HFFc6 (cell line): Measurements from ENCODE around the gene ATP5PO. TPM values are rescaled to one million over a fixed set of nuclear protein-coding genes. Genes with fewer than 3 reads are reported as not detected.

Source experiments
- DNase-seq: peaks from one replicate; pipeline ENCODE4 v3.0.0-alpha.2; 2018
- H3K27ac Mint-ChIP-seq: 2 replicates; pipeline ENCODE4 v1.8.0; 2020; ENCODE audit warnings: mild to moderate bottlenecking, mixed read lengths
- H3K27me3 Mint-ChIP-seq: 2 replicates; pipeline ENCODE4 v1.8.0; 2021; ENCODE audit warnings: mild to moderate bottlenecking, moderate library complexity, mixed read lengths; ENCODE audit not compliant: insufficient read depth
- H3K36me3 Mint-ChIP-seq: 2 replicates; pipeline ENCODE4 v1.8.0; 2021; ENCODE audit warnings: low read depth, mixed read lengths
- H3K4me1 Mint-ChIP-seq: 2 replicates; pipeline ENCODE4 v1.8.0; 2020; ENCODE audit warnings: low read depth, mixed read lengths
- H3K4me3 Mint-ChIP-seq: 2 replicates; pipeline ENCODE4 v1.8.0; 2020; ENCODE audit warnings: mild to moderate bottlenecking, moderate library complexity, mixed read lengths
- H3K9me3 Mint-ChIP-seq: 2 replicates; pipeline ENCODE4 v1.8.0; 2020; ENCODE audit warnings: mild to moderate bottlenecking, mixed read lengths
- CTCF ChIP-seq: fragments of 200-600 bp; sonication (generic); IDR thresholded peaks from 2 replicates; pipeline ENCODE4 v1.5.0; 2021; ENCODE audit warnings: antibody characterized with exemption, mild to moderate bottlenecking
- total RNA-seq, 6 experiments: library from RNA; stranded (reverse); fragmentation: NEBNext Ultra II Directional; extraction: Animal tissue kit (Norgen Biotek cat#: 25700); gene quantifications; 2 replicates in 1 of 6; 3 replicates in 5 of 6; pipeline ENCODE4 v1.2.3, GENCODE V29; 2021

The ATP5PO gene
- total RNA-seq, 6 experiments from 2014 or later = 175 to 206 (median 192) TPM

- TF ChIP-seq CTCF = no peak
- no peak overlapping the region for H3K4me3 Mint-ChIP-seq
- peaks cover 15% of the 10 kb centered on the region for H3K4me1 Mint-ChIP-seq
- no peaks in the 10 kb centered on the region for H3K9me3 Mint-ChIP-seq
- H3K36me3 Mint-ChIP-seq = no peaks in the 10 kb centered on the region
- no peaks in the 10 kb centered on the region for H3K27me3 Mint-ChIP-seq
- no peak for DNase-seq
- no peak overlapping the region for H3K27ac Mint-ChIP-seq
Measured at GRCh38 chr21:33938381-33938780, 22.8 kb upstream of the ATP5PO start.

DNA sequence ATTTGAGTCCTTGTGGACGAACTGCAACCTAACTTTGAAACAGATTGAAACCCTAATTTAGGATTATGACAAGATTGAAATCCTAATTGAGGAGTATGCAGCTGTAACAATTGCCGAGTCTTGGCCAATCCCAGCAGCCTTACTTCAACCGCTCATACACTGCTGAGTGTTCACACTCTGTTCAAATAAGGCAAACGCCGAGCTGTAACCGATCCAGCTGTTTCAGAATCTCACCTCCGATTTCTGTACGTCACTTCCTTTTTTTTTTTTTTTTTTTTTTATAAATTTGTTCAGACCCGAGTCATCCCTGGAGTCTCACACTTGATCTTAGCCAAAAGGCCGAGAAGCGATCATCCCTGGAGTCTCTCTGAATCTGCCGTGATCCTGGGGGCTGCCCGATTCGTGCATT lies 22.3 kb upstream of the ATP5PO start:
- Mint-ChIP-seq H3K36me3 (no peaks in the 10 kb centered on the region), H3K4me1 (peaks cover 15% of the 10 kb centered on the region), H3K27me3 (no peaks in the 10 kb centered on the region), H3K9me3 (no peaks in the 10 kb centered on the region), H3K27ac (no peak overlapping the region), H3K4me3 (no peak overlapping the region)
- no peak for TF ChIP-seq CTCF
- no peak for DNase-seq

GRCh38 chr21:33937146-33937545 lies 21.5 kb upstream of the ATP5PO start:
- Mint-ChIP-seq H3K27me3 (no peaks in the 10 kb centered on the region), H3K9me3 (no peaks in the 10 kb centered on the region), H3K4me1 (peaks cover 21% of the 10 kb centered on the region), H3K4me3 (no peak overlapping the region), H3K27ac (no peak overlapping the region), H3K36me3 (no peaks in the 10 kb centered on the region)
- no peak for DNase-seq
- TF ChIP-seq CTCF = no peak

- H3K27ac Mint-ChIP-seq = no peak overlapping the region
- no peak overlapping the region for H3K4me3 Mint-ChIP-seq
- H3K27me3 Mint-ChIP-seq = no peaks in the 10 kb centered on the region
- TF ChIP-seq CTCF = no peak
- H3K4me1 Mint-ChIP-seq = peaks cover 28% of the 10 kb centered on the region
- H3K36me3 Mint-ChIP-seq = peaks cover 2% of the 10 kb centered on the region; the same call in 1 of the 2 replicates
- no peaks in the 10 kb centered on the region for H3K9me3 Mint-ChIP-seq
- DNase-seq = no peak
Measured at GRCh38 chr21:33936301-33937038, 20.9 kb upstream of the ATP5PO start.

DNA sequence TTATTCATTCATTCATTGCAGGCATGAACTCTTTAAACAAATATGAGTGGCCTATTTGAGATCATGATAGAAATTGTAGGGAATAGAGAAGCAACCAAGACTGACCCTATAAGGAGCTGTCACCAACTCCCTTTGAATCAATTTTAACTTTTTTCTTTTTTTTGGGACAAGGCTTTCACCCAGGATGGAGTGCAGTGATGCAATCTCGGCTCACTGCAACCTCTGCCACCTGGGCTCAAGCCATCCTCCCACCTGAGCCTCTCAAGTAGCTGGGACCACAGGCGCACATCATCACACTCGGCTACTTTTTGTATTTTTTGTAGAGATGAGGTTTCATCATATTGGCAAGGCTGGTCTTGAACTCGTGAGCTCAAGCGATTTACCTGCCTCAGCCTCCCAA lies 17.1 kb upstream of the ATP5PO start:
- no peak for TF ChIP-seq CTCF
- H3K27ac Mint-ChIP-seq = peak overlapping the region; percentile 95
- peaks cover 15% of the 10 kb centered on the region for H3K4me1 Mint-ChIP-seq
- H3K36me3 Mint-ChIP-seq = peaks cover 4% of the 10 kb centered on the region; the same call in 1 of the 2 replicates
- H3K9me3 Mint-ChIP-seq = no peaks in the 10 kb centered on the region
- DNase-seq = no peak
- no peaks in the 10 kb centered on the region for H3K27me3 Mint-ChIP-seq
- peak overlapping the region; percentile 96 for H3K4me3 Mint-ChIP-seq
